H1 (cell line): ENCODE data around the gene CGA. TPM values are rescaled to one million over a fixed set of nuclear protein-coding genes. Genes with fewer than 3 reads are reported as not detected.

Experiments used
- CTCF ChIA-PET: fragments of 300-600 bp; sonication (Branson Sonifier 250); formaldehyde crosslinking; loops from one replicate; lab custom pipeline; 2021; ENCODE audit not compliant: partially characterized antibody; lab: Charles Lee
- POLR2A ChIA-PET: fragments of 300-600 bp; sonication (Branson Sonifier 250); formaldehyde crosslinking; loops from one replicate; lab custom pipeline; 2021; ENCODE audit warnings: inconsistent platforms; ENCODE audit not compliant: partially characterized antibody; lab: Charles Lee
- DNase-seq, 2 experiments: peaks; one replicate each; pipeline versions ENCODE4 v3.0.0 to v3.0.0-alpha.2; 2010 to 2022; ENCODE audit warnings: low spot score in 2 of 2, low read depth in 1 of 2, mixed read lengths in 1 of 2
- FAIRE-seq: peaks from 2 replicates; lab custom pipeline; 2011; peaks lifted over from hg19 to GRCh38; lab: Jason Lieb, UNC
- H2AFZ ChIP-seq: 2 replicates; pipeline ENCODE4 v1.8.1; 2012; ENCODE audit warnings: low read length, inconsistent platforms
- H2AK5ac ChIP-seq: 2 replicates; pipeline ENCODE4 v1.6.1; 2013; ENCODE audit warnings: low read depth, low read length
- H2BK120ac ChIP-seq: replicated peaks from 2 replicates; pipeline ENCODE3; 2013; ENCODE audit warnings: low read depth, low read length, inconsistent platforms
- H2BK12ac ChIP-seq: 2 replicates; pipeline ENCODE4 v1.6.1; 2013; ENCODE audit warnings: low read depth, low read length
- H2BK15ac ChIP-seq: 2 replicates; pipeline ENCODE4 v1.6.1; 2013; ENCODE audit warnings: low read length
- H2BK20ac ChIP-seq: 2 replicates; pipeline ENCODE4 v1.6.1; 2013; ENCODE audit warnings: low read length
- H2BK5ac ChIP-seq: 2 replicates; pipeline ENCODE4 v1.6.1; 2013; ENCODE audit warnings: low read depth, low read length
- H3K14ac ChIP-seq: 2 replicates; pipeline ENCODE4 v1.6.1; 2013; ENCODE audit warnings: inconsistent platforms; ENCODE audit not compliant: insufficient read length
- H3K18ac ChIP-seq: 2 replicates; pipeline ENCODE4 v1.6.1; 2013; ENCODE audit warnings: low read length; ENCODE audit errors: extremely low read depth
- H3K23ac ChIP-seq: 2 replicates; pipeline ENCODE4 v1.6.1; 2013; ENCODE audit warnings: inconsistent platforms; ENCODE audit not compliant: insufficient read length
- H3K23me2 ChIP-seq: 2 replicates; pipeline ENCODE4 v1.6.1; 2013; ENCODE audit warnings: low read depth, low read length
- H3K27ac ChIP-seq: 2 replicates; pipeline ENCODE4 v1.6.1; 2011; ENCODE audit warnings: low read depth, low read length, inconsistent platforms
- H3K27me3 ChIP-seq, 4 experiments: replicated peaks in 1 of 4; 1 replicate in 1 of 4; 2 replicates in 3 of 4; pipeline versions ENCODE4 v1.6.1 to v1.8.1; 2011 to 2013; ENCODE audit warnings: low read length in 3 of 4, mild to moderate bottlenecking in 3 of 4, inconsistent platforms in 2 of 4, mixed read lengths in 2 of 4, moderate library complexity in 1 of 4; ENCODE audit not compliant: control insufficient read depth in 3 of 4, insufficient read depth in 3 of 4; ENCODE audit errors: extremely low read depth in 1 of 4
- H3K36me3 ChIP-seq, 4 experiments: 2 replicates each; pipeline versions ENCODE4 v1.6.1 to v1.8.1; 2011 to 2013; ENCODE audit warnings: mild to moderate bottlenecking in 4 of 4, low read length in 3 of 4, moderate library complexity in 2 of 4, control low read depth in 1 of 4, inconsistent platforms in 1 of 4; ENCODE audit not compliant: insufficient read depth in 4 of 4, control insufficient read depth in 2 of 4
- H3K4ac ChIP-seq: replicated peaks from 2 replicates; pipeline ENCODE3; 2013; ENCODE audit warnings: low read length, low read depth, mixed read lengths, inconsistent platforms; ENCODE audit not compliant: insufficient read length
- H3K4me1 ChIP-seq, 4 experiments: replicated peaks in 1 of 4; 1 replicate in 1 of 4; 2 replicates in 3 of 4; pipeline versions ENCODE4 v1.6.1 to v1.8.1; 2011 to 2013; ENCODE audit warnings: low read length in 3 of 4, inconsistent platforms in 2 of 4, mixed read lengths in 1 of 4; ENCODE audit not compliant: insufficient read depth in 4 of 4, control insufficient read depth in 3 of 4
- H3K4me2 ChIP-seq, 2 experiments: 2 replicates each; pipeline versions ENCODE4 v1.6.1 to v1.8.1; 2011 to 2013; ENCODE audit warnings: low read depth in 2 of 2, low read length in 2 of 2, control low read depth in 1 of 2, inconsistent platforms in 1 of 2, mild to moderate bottlenecking in 1 of 2; ENCODE audit not compliant: insufficient read depth in 1 of 2
- H3K4me3 ChIP-seq, 4 experiments: fragments of 200-600, 300-600 bp in 1 of 4; sonication (generic), shearing (Covaris generic), sonication (Bioruptor Twin) in 1 of 4; 2 replicates each; pipeline versions ENCODE4 v1.5.1 to v1.8.1; 2011 to 2016; ENCODE audit warnings: low read length in 4 of 4, low read depth in 3 of 4, control low read depth in 2 of 4, inconsistent platforms in 2 of 4, mild to moderate bottlenecking in 2 of 4, mixed read lengths in 1 of 4, moderate library complexity in 1 of 4; ENCODE audit not compliant: insufficient read depth in 2 of 4; ENCODE audit errors: extremely low read depth in 1 of 4
- H3K56ac ChIP-seq: replicated peaks from 2 replicates; pipeline ENCODE3; 2013; ENCODE audit warnings: low read depth, mild to moderate bottlenecking, mixed read lengths, low read length, inconsistent platforms; ENCODE audit not compliant: insufficient read length
- H3K79me1 ChIP-seq: 2 replicates; pipeline ENCODE4 v1.6.1; 2013; ENCODE audit warnings: low read depth, low read length, control low read depth
- H3K79me2 ChIP-seq, 2 experiments: 2 replicates each; pipeline versions ENCODE4 v1.6.1 to v1.8.1; 2012 to 2013; ENCODE audit warnings: low read length in 2 of 2, mild to moderate bottlenecking in 2 of 2, inconsistent platforms in 1 of 2; ENCODE audit not compliant: insufficient read depth in 2 of 2, control insufficient read depth in 1 of 2
- H3K9ac ChIP-seq, 4 experiments: replicated peaks in 1 of 4; 1 replicate in 1 of 4; 2 replicates in 3 of 4; pipeline versions ENCODE4 v1.6.1 to v1.8.1; 2011 to 2013; ENCODE audit warnings: low read depth in 3 of 4, low read length in 3 of 4, control low read depth in 2 of 4, mild to moderate bottlenecking in 2 of 4, moderate library complexity in 2 of 4, inconsistent platforms in 1 of 4; ENCODE audit errors: extremely low read depth in 1 of 4
- H3K9me3 ChIP-seq, 2 experiments: 2 replicates each; pipeline versions ENCODE4 v1.6.1 to v1.8.1; 2012 to 2013; ENCODE audit warnings: mild to moderate bottlenecking in 2 of 2, moderate library complexity in 2 of 2, control low read depth in 1 of 2, inconsistent platforms in 1 of 2, low read depth in 1 of 2, low read length in 1 of 2, mixed read lengths in 1 of 2; ENCODE audit not compliant: insufficient read depth in 2 of 2
- H4K20me1 ChIP-seq, 2 experiments: replicated peaks in 1 of 2; 2 replicates each; pipeline versions ENCODE3 to v1.8.1; 2011 to 2013; ENCODE audit warnings: inconsistent platforms in 2 of 2, low read length in 2 of 2, mild to moderate bottlenecking in 1 of 2; ENCODE audit not compliant: insufficient read depth in 2 of 2, control insufficient read depth in 1 of 2
- H4K5ac ChIP-seq: 2 replicates; pipeline ENCODE4 v1.6.1; 2013; ENCODE audit warnings: low read length, low read depth, mixed read lengths, inconsistent platforms; ENCODE audit not compliant: insufficient read length
- H4K8ac ChIP-seq: 2 replicates; pipeline ENCODE4 v1.8.0; 2013; ENCODE audit warnings: mild to moderate bottlenecking, moderate library complexity, low read length, inconsistent platforms; ENCODE audit not compliant: insufficient read depth; ENCODE audit errors: extremely low read depth
- H4K91ac ChIP-seq: replicated peaks from 2 replicates; pipeline ENCODE3; 2013; ENCODE audit warnings: low read length, mixed read lengths, inconsistent platforms; ENCODE audit not compliant: insufficient read length
- ATF3 ChIP-seq: IDR thresholded peaks from 2 replicates; pipeline ENCODE4 v1.6.1; 2011; ENCODE audit warnings: low read depth, mild to moderate bottlenecking, low read length; ENCODE audit not compliant: insufficient read depth
- KDM1A ChIP-seq: fragments of 200-600, 300-600 bp; sonication (generic); IDR thresholded peaks from 2 replicates; pipeline ENCODE4 v1.7.1; 2016; ENCODE audit warnings: mild to moderate bottlenecking, low read length, borderline replicate concordance
- PHF8 ChIP-seq: fragments of 200-600 bp; sonication (generic); conservative IDR thresholded peaks from 2 replicates; pipeline ENCODE4 v1.7.1; 2012; ENCODE audit warnings: low read depth, mild to moderate bottlenecking, inconsistent platforms, low read length, moderate library complexity
- USF2 ChIP-seq: IDR thresholded peaks from 2 replicates; pipeline ENCODE4 v1.6.1; 2011; ENCODE audit warnings: low read length, improper control_type of control experiment
- WGBS, 2 experiments: shearing (Covaris generic) in 1 of 2; methylation state at CpG; one replicate each; pipeline versions ENCODE4 v1.1.6 to v1.1.7; 2013 to 2015; ENCODE audit warnings: low lambda C conversion rate in 2 of 2, mixed read lengths in 2 of 2, inconsistent platforms in 1 of 2, low coverage in 1 of 2, missing lambda C conversion rate in 1 of 2; ENCODE audit not compliant: insufficient replicate concordance in 2 of 2, insufficient coverage in 1 of 2, insufficient read length in 1 of 2; ENCODE audit errors: extremely low coverage in 1 of 2, missing lambda C conversion rate in 1 of 2; 5-methylcytosine and 5-hydroxymethylcytosine counted together
- polyA plus RNA-seq, 7 experiments: library from polyadenylated mRNA; depleted of rRNA in 3 of 7; stranded (reverse) in 5 of 7; unstranded in 2 of 7; fragments of >200 nt in 5 of 7; fragments of 200-250 nt in 2 of 7; gene quantifications; 1 replicate in 5 of 7; 2 replicates in 1 of 7; 4 replicates in 1 of 7; pipeline versions ENCODE4 v1.2.1 to v1.2.3, GENCODE V29; 2011 to 2013; ENCODE audit warnings: missing spikeins in 2 of 7, mixed read lengths in 2 of 7
- total RNA-seq: library from RNA; stranded (reverse); fragmentation: NEBNext Ultra II Directional; extraction: Animal tissue kit (Norgen Biotek cat#: 25700); gene quantifications from 2 replicates; pipeline ENCODE4 v1.2.1, GENCODE V29; 2021

Gene CGA
- total and polyA plus RNA-seq, 2 of the 8 experiments (the other 6 are each of a cell fraction or from before 2014, with no cell fraction given): not detected

- 82% methylated on average over 2 of the region's 2 CpGs; no CpG with 5 or more reads in 1 of the 2 experiments for WGBS, 2 experiments
- Histone ChIP-seq H4K5ac (no peak overlapping the region), H3K4me2 (no peak overlapping the region), H3K23ac (no peak overlapping the region), H2BK15ac (no peak overlapping the region), H4K8ac (no peak overlapping the region), H4K20me1 (no peaks in the 10 kb centered on the region), H3K36me3 (no peaks in the 10 kb centered on the region), H2BK5ac (no peak overlapping the region), H3K4me1 (peaks cover 0 to 6% (median 2%) of the 10 kb centered on the region in 4 experiments; a peak in 2 of 7 replicates), H2AFZ (no peak overlapping the region), H3K27me3 (no peaks in the 10 kb centered on the region), H3K79me1 (no peaks in the 10 kb centered on the region), H3K9me3 (0 out of 4 replicates have a peak, but pooled peaks cover 0 to 2% of the 10 kb centered on the region in 2 experiments), H3K18ac (no peak overlapping the region), H3K79me2 (no peaks in the 10 kb centered on the region), H3K14ac (no peak overlapping the region), H3K56ac (no peak overlapping the region), H3K27ac (no peak overlapping the region), H4K91ac (no peak overlapping the region), H3K23me2 (no peaks in the 10 kb centered on the region), H2BK20ac (no peak overlapping the region), H2BK12ac (no peak overlapping the region), H3K9ac (no peak overlapping the region), H3K4ac (no peak overlapping the region), H2BK120ac (no peak overlapping the region), H2AK5ac (no peak overlapping the region), H3K4me3 (no peak overlapping the region)
- POLR2A ChIA-PET: interaction anchor here (1.1 kb wide), 1 partner anchor 14 kb away, joined by 3 read pairs; no protein-coding TSS in a partner anchor
- no peak for DNase-seq
- CTCF ChIA-PET: interaction anchor here (1.8 to 1.9 kb wide), 2 partner anchors 38 to 274 kb away, joined by 3 to 6 read pairs; no protein-coding TSS in a partner anchor
- FAIRE-seq: no peak
- TF ChIP-seq USF2 (no peak), KDM1A (no peak), PHF8 (no peak), ATF3 (no peak)
These were observed 22.0 kb upstream of the CGA start for GRCh38 chr6:87116922-87117321.
